ENCODE results near the gene PTPRQ. TPM values are rescaled to one million over a fixed set of nuclear protein-coding genes. Genes with fewer than 3 reads are reported as not detected.
A peak's percentile ranks its signal among the peaks of the same experiment; 100 is the strongest.

PTPRQ gene
- total RNA-seq, 1 donor from 2014 or later = not detected

GRCh38 chr12:80632835-80633234 lies 188.8 kb downstream of the PTPRQ start:
- DNase-seq (ENCODE audit: low read depth) = no peak
- TF ChIP-seq CTCF (conservative IDR thresholded peaks at IDR 0.05; ENCODE audit: low read depth, low read length) = peak; percentile 67
- H3K4me3 ChIP-seq (ENCODE audit: low read depth, low read length) = no peak overlapping the region

DNA sequence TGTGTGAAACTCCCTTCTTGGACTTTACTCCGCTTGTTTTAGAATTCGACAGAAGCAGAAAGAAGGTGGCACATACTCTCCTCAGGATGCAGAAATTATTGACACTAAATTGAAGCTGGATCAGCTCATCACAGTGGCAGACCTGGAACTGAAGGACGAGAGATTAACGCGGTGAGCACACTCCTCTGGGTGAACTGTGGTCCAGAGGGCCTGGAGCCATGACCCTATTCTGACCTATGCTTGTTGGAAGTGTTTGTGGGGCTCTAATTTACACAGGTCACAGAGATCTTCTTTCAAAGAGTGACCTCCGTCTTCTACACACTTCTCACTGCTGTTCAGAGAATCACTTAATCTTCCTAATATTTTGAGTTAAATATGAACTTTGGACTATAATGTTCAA lies 190.9 kb downstream of the PTPRQ start:
- H3K4me3 ChIP-seq (ENCODE audit: low read depth, low read length) = no peak overlapping the region
- no peak for TF ChIP-seq CTCF (conservative IDR thresholded peaks at IDR 0.05; ENCODE audit: low read depth, low read length)
- DNase-seq (ENCODE audit: low read depth) = no peak

DNA sequence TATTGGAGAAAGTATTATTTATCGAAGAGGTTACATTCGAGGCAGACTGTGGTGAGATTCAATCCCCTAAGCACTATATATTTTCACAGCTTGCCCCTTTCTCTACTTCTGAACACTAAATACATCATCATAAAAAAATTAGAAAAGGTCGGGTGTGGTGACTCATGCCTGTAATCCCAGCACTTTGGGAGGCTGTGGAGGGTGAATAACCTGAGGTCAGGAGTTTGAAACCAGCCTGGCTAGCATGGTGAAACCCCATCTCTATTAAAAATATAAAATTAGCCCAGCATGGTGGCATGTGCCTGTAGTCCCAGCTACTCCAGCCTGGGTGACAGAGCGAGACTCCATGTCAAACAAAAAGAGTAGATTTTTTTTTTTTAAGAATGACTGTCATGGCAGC lies 192.8 kb downstream of the PTPRQ start:
- TF ChIP-seq CTCF (conservative IDR thresholded peaks at IDR 0.05; ENCODE audit: low read depth, low read length) = no peak
- H3K4me3 ChIP-seq (ENCODE audit: low read depth, low read length) = no peak overlapping the region
- DNase-seq (ENCODE audit: low read depth) = no peak

- DNase-seq (ENCODE audit: low read depth) = no peak
- TF ChIP-seq CTCF (conservative IDR thresholded peaks at IDR 0.05; ENCODE audit: low read depth, low read length) = no peak
- H3K4me3 ChIP-seq (ENCODE audit: low read depth, low read length) = no peak overlapping the region
Observed at GRCh38 chr12:80641936-80642335, 197.9 kb downstream of the PTPRQ start.

DNA sequence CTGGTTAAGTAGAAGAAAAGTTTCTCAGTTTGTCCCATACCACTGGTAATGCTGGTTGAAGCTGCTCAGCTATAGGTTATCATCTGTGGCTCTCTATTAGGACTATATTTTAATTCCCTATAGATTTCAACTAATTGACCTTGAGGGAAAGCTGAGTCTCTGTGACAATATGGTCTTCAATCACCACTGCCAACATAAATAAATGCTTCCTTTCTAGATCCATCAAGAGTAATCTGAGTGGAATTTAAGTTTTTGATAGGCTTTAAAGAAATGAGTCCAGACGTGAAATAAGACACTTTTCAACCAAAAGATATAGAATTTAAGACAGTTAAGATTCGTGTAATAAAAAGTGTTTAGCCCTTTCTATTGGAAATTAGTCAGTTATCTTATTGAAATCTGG lies 199.9 kb downstream of the PTPRQ start:
- H3K4me3 ChIP-seq (ENCODE audit: low read depth, low read length) = no peak overlapping the region
- TF ChIP-seq CTCF (conservative IDR thresholded peaks at IDR 0.05; ENCODE audit: low read depth, low read length) = no peak
- DNase-seq (ENCODE audit: low read depth) = no peak

DNA sequence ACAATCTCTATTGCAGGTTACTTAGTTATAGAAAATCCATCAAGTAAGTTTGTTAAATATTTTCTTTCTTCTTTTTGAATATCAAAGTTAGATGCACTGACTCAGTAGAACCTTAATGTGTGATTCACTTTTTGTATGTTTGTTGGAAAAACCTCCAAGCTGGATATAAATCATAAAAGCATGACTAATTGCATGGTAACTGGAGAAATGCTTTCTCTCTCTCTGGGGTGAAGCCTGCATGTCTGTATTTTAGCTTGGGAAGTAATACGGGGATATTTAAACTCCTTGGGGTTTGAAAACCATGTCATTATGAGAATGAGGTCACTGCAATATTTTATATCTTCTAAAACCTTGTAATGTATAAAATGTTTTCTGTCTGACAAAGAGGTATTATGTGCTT lies 204.8 kb downstream of the PTPRQ start:
- TF ChIP-seq CTCF (conservative IDR thresholded peaks at IDR 0.05; ENCODE audit: low read depth, low read length) = no peak
- DNase-seq (ENCODE audit: low read depth) = no peak
- no peak overlapping the region for H3K4me3 ChIP-seq (ENCODE audit: low read depth, low read length)

DNA sequence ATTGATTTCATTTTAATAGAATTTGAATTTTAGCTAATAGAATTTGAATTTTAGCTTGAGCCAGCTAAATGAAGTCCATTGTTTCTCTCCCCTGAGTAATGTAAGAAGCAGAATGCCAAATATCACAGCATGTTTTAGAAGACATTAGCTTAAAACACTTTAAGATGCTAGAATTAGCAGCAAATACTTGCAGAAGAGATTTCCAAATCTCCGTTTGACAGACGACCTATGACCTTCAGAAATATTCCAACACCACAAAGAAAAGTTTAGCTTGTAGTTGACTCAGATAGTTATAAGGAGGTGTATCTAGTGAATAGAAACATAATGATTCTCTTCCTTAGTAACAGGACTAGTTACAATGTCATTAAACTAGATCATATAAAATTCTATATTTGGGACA lies 211.7 kb downstream of the PTPRQ start:
- H3K4me3 ChIP-seq (ENCODE audit: low read depth, low read length) = no peak overlapping the region
- no peak for DNase-seq (ENCODE audit: low read depth)

More for the DNA sequence above, 211.7 kb downstream of the PTPRQ start:
- no peak for TF ChIP-seq CTCF (conservative IDR thresholded peaks at IDR 0.05; ENCODE audit: low read depth, low read length)
